Measurements from ENCODE around the gene SPTBN4. TPM values are rescaled to one million over a fixed set of nuclear protein-coding genes. Genes with fewer than 3 reads are reported as not detected.

Gene SPTBN4
- total RNA-seq, 4 donors from 2014 or later, result 0.30 to 1.2 (median 0.71) TPM

GRCh38 chr19:40603071-40603388, 136.2 kb downstream of the SPTBN4 start:
- DNase-seq (ENCODE audit: low spot score in 2 of 2), result no peak
- H3K27me3 ChIP-seq, result peaks cover 5% of the 10 kb centered on the region
- 16% methylated on average over 2 of the region's 2 CpGs for WGBS
- no peaks in the 10 kb centered on the region for H3K9me3 ChIP-seq
- peak overlapping the region; percentile 64 for H3K4me3 ChIP-seq
- H3K27ac ChIP-seq, result peak overlapping the region; percentile 87
- TF ChIP-seq EP300 (IDR thresholded peaks at IDR 0.05) (no peak), POLR2AphosphoS5 (IDR thresholded peaks at IDR 0.05) (no peak), POLR2A (IDR thresholded peaks at IDR 0.05) (no peak)
- TF ChIP-seq, protein P1, sequence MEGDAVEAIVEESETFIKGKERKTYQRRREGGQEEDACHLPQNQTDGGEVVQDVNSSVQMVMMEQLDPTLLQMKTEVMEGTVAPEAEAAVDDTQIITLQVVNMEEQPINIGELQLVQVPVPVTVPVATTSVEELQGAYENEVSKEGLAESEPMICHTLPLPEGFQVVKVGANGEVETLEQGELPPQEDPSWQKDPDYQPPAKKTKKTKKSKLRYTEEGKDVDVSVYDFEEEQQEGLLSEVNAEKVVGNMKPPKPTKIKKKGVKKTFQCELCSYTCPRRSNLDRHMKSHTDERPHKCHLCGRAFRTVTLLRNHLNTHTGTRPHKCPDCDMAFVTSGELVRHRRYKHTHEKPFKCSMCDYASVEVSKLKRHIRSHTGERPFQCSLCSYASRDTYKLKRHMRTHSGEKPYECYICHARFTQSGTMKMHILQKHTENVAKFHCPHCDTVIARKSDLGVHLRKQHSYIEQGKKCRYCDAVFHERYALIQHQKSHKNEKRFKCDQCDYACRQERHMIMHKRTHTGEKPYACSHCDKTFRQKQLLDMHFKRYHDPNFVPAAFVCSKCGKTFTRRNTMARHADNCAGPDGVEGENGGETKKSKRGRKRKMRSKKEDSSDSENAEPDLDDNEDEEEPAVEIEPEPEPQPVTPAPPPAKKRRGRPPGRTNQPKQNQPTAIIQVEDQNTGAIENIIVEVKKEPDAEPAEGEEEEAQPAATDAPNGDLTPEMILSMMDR (IDR thresholded peaks at IDR 0.05), result no peak
- no peaks in the 10 kb centered on the region for H3K36me3 ChIP-seq
- peaks cover 96% of the 10 kb centered on the region for H3K4me1 ChIP-seq

DNA sequence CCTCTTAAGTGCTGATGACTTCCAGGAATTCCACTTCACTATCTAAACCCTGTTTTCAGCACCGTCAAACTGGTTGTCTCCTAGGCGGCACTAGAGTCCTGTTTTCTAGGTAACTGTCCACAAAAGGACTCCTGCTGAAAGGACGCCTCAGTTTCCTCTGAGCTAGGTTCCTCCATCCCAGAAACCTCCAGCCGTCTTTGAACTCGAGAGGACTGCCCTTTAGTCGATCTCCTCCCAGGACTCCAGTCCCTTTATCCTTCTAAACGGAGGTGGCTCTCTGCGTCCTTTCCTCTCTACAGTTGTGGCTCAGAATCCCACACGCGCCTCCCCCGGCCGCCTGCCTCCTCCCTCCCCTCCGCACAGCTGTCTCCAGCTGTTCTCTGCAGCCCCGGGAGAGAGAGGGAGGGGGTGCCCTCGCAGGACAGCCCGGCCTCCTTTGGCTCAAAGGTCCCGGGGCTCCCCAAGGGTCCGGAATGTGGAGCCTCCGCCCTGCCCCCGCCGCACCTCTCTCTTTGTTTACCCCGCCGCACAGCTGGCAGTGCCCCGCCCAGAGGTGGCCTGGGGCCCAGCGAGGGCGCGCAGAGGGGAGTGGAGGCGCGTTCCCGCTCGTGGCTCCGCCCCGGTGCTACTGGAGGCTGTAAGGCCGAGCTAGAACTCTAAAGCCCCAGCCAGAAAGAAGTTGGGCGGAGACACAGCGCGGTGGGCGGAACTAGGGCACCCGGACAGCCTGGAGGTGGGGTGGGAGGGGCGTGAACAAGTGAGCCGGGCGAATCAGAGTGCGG, 136.8 kb downstream of the SPTBN4 start:
- WGBS, result under 1% methylated on average over 41 of the region's 43 CpGs
- H3K27me3 ChIP-seq, result no peaks in the 10 kb centered on the region
- peak; percentile 99 for DNase-seq (ENCODE audit: low spot score in 2 of 2)
- H3K4me1 ChIP-seq, result peaks cover 94% of the 10 kb centered on the region
- no peaks in the 10 kb centered on the region for H3K36me3 ChIP-seq
- H3K27ac ChIP-seq, result peak overlapping the region; percentile 87
- TF ChIP-seq, protein P1 (IDR thresholded peaks at IDR 0.05), result no peak
- peak in 2 of 3 donors; percentile 31 to 43 for TF ChIP-seq POLR2AphosphoS5 (IDR thresholded peaks at IDR 0.05)
- H3K9me3 ChIP-seq, result no peaks in the 10 kb centered on the region
- H3K4me3 ChIP-seq, result peak overlapping the region; percentile 64

DNA sequence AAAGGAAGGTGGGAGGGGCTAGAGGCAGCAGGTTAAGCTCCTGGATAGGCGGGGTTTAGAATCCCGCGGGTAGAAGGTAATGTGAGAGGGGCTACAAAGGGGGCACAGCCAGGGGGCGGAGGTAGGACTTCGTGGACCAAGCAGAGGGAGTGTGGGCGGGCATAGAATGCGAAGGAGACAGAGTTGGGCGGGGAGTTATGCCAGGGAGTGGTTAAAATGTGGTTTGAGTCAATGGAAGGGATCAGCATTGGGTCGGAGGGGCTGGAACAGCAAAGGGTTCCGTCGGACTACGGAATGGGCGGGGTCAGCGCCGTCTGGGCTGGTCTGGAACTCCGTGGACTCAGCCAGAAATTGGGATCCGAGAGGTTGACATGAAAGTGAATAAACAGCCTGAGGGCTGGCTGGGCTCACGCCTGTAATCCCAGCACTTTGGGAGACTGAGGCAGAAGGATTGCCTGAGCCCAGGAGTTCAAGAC, 137.4 kb downstream of the SPTBN4 start:
- Histone ChIP-seq H3K36me3 (no peaks in the 10 kb centered on the region), H3K4me3 (peak overlapping the region; percentile 64), H3K9me3 (no peaks in the 10 kb centered on the region), H3K4me1 (peaks cover 90% of the 10 kb centered on the region), H3K27me3 (no peaks in the 10 kb centered on the region), H3K27ac (peak overlapping the region; percentile 87)
- no peak for DNase-seq (ENCODE audit: low spot score in 2 of 2)
- TF ChIP-seq, protein P1 (IDR thresholded peaks at IDR 0.05), result no peak
- no peak for TF ChIP-seq POLR2A (IDR thresholded peaks at IDR 0.05)
- WGBS, result 5% methylated on average over 18 of the region's 18 CpGs

DNA sequence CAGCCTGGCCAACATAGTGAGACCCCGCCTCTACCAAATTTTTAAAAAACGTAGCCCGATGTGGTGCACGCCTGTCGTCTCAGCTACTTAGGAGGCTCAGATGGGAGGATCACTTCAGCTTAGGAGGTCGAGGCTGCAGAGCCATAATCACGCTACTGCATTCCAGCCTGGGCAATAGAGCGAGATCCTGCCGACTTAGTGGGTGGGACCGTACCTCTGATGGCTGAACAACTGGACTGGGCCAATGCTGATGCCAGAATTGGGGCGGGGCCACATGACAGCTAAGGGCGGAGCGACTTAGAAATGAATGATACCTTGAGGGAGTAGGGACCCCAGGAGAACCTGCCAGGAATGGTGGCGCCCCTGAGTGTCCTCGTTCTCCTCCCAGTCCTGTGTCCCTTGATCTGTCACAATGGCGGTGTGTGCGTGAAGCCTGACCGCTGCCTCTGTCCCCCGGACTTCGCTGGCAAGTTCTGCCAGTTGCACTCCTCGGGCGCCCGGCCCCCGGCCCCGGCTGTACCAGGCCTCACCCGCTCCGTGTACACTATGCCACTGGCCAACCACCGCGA, 137.9 kb downstream of the SPTBN4 start:
- WGBS, result 26% methylated on average over 9 of the region's 29 CpGs

More for the DNA sequence above, 137.9 kb downstream of the SPTBN4 start:
- peaks cover 90% of the 10 kb centered on the region for H3K4me1 ChIP-seq
- H3K27ac ChIP-seq, result peak overlapping the region; percentile 92
- H3K36me3 ChIP-seq, result no peaks in the 10 kb centered on the region
- DNase-seq (ENCODE audit: low spot score in 2 of 2), result no peak
- H3K27me3 ChIP-seq, result no peaks in the 10 kb centered on the region
- H3K9me3 ChIP-seq, result no peaks in the 10 kb centered on the region
- peak overlapping the region; percentile 64 for H3K4me3 ChIP-seq
- TF ChIP-seq POLR2A (IDR thresholded peaks at IDR 0.05) (no peak), POLR2AphosphoS5 (IDR thresholded peaks at IDR 0.05) (no peak), EP300 (IDR thresholded peaks at IDR 0.05) (no peak)
- TF ChIP-seq, protein P1 (IDR thresholded peaks at IDR 0.05), result no peak
